GM19372 (cell line): ENCODE data around the gene SRPK3.

ENCODE experiments used
- ATAC-seq: cut with Tn5 transposase; IDR thresholded peaks from one replicate; pipeline ENCODE4 v1.9.1; 2021; ENCODE audit warnings: mild to moderate bottlenecking, low read depth, moderate library complexity; ENCODE audit not compliant: unreplicated experiment

Gene SRPK3

GRCh38 chrX:153769865-153770600 lies 10.8 kb upstream of the SRPK3 start:
- ATAC-seq, result no peak

DNA sequence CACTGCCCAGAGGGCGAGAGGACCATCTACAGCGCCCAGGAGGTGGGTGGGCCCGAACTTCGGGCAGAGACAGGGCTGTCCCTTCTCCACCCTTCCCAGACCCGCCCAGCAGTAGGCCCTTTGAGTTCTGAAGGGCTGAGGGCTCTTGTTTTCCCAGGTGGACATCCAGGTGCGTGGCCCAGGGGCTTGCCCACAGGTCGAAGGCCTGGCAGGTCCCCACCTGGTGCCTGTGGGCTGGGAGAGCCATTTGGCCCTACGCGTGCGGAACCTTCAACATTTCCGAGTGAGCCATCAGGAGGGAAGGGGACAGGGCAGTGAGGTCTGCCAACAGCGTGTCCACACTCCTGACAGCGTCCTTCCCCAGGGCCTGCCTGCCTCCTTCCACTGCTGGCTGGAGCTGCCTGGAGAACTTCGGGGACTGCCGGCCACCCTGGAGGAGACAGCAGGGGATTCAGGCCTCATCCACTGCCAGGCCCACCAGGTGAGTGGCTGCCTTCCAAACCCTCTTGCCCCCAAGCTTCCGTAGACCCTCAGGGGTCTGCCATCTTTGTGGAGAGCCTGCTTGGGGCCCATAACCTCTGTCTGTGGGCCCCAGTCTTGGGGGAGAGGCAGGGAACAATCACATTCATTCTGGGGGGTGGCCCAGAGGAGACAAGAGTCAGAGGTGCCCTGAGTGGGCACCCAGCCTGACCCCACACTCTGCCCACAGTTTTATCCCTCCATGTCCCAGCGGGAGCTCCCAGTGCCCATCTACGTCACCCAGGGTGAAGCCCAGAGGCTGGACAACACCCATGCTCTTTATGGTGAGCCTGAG lies 10.0 kb upstream of the SRPK3 start:
- ATAC-seq, result no peak

DNA sequence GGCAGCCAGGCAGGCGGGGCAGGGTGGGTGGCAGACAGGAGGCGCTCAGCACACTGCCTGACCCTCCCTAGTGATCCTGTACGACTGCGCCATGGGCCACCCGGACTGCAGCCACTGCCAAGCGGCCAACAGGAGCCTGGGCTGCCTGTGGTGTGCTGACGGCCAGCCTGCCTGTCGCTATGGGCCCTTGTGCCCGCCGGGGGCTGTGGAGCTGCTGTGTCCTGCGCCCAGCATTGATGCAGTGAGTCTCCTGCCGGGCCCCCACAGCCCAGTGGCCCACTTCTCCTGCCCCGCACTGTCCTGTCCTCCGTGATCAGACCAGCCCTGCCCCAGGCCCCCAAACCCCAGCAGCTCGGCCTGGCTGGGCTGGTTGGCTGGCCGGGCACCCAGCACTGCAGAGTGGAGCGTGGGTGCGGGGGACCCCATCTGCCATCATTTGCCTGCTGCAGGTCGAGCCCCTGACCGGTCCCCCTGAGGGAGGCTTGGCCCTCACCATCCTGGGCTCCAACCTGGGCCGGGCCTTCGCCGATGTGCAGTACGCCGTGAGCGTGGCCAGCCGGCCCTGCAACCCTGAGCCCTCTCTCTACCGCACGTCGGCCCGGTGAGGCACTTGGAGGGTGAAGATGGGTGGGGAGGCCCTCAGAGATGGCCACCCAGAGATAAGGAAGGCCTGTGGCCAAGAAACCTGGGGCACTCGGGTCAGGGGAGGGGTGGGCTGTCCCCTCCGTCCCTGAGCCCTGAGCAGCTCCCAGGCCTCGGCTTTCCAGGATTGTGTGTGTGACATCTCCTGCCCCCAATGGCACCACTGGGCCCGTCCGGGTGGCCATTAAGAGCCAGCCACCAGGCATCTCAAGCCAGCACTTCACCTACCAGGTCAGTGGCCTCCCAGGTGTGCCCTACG lies 9.2 kb upstream of the SRPK3 start:
- ATAC-seq, result no peak

DNA sequence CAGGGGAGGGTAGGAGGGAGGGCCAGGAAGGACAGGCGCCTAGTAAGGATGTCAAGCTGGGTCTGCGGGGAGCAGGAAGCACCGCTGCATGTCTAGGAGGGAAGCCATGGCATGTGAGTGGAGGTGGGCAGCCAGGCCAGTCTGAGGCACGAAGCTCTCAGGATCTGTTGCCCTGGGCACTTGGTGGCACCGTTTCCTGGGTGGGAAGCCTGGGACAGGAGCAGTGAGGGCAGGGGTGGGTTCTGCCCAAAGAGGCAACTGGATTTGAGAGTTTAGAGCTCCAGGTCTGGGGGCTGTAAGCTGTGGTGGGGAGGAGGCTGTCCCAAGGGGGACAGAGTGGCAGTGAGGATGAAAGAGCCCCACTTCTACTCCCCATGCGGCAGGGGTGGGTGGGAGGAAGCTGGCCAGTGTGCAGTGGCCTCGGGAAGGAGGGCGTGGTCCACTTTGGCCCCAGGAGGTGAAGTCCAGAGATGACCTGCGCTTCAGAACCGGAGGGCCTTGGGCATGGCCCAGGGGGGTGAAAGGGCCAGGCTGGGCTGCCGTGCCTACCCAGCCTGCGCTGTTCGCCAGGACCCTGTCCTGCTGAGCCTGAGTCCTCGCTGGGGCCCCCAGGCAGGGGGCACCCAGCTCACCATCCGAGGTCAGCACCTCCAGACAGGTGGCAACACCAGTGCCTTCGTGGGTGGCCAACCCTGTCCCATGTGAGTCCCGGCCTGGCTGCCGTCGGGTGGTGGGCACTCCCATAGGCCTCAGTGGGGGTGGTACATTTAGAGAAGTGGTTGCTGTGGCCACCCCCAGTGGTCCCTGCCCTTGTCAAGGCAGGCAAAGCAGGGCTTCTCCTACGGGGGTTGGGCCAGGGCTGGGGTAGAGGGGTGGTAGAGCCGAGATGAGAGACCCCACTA lies 8.3 kb upstream of the SRPK3 start:
- no peak for ATAC-seq

GRCh38 chrX:153773218-153773611 lies 7.6 kb upstream of the SRPK3 start:
- ATAC-seq, result no peak

GRCh38 chrX:153773741-153774575 lies 6.9 kb upstream of the SRPK3 start:
- ATAC-seq, result no peak

DNA sequence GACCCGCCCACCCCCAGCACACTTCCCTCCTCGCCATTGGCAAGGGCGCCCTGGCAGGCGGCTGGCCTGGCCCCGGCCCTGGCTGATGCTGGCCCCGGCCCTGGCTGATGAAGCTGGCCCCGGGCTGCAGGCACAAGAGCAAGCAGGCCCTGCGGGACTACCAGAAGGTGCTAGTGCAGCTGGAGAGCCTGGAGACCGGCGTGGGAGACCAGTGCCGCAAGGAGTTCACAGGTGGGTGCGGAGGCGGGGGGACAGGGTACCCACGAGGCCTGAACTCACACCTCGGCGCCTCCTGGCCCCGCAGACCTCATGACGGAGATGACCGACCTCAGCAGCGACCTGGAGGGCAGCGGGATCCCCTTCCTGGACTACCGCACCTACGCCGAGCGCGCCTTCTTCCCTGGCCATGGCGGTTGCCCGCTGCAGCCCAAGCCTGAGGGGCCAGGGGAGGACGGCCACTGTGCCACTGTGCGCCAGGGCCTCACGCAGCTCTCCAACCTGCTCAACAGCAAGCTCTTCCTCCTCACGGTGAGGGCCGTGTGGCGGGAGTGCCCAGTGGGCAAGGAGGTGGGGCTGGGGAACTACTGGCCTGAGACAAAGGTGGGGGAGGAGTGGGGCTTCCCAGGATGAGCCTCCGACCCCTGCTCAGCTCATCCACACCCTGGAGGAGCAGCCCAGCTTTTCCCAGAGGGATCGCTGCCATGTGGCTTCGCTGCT lies 6.1 kb upstream of the SRPK3 start:
- ATAC-seq, result no peak

- ATAC-seq, result no peak
These were observed 5.3 kb upstream of the SRPK3 start for GRCh38 chrX:153775293-153776119.

GRCh38 chrX:153776120-153776599 lies 4.7 kb upstream of the SRPK3 start:
- ATAC-seq, result no peak

DNA sequence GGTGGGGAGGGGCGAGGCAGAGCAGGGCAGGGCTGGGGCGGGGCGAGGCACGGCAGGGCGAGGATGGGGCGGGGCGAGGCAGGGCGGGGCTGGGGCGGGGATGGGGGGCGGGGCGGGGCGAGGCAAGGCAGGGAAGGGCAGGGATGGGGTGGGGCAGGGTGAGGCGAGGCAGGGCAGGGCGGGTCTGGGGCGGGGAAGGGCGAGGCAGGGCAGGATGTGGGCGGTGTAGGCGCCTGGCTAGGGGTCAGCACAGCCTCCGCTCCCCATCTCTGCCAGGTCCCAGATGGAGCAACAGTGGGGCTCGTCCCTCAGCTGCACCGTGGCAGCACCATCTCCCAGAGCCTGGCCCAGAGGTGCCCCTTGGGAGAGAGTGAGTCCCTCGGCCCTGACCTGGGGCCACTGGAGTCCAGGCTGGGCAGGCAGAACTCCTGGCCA lies 4.2 kb upstream of the SRPK3 start:
- no peak for ATAC-seq

GRCh38 chrX:153777261-153778090 lies 3.4 kb upstream of the SRPK3 start:
- no peak for ATAC-seq

GRCh38 chrX:153778181-153778580 lies 2.7 kb upstream of the SRPK3 start:
- ATAC-seq, result no peak

GRCh38 chrX:153778684-153779101 lies 2.1 kb upstream of the SRPK3 start:
- ATAC-seq, result no peak

- no peak for ATAC-seq
These were observed 757 bp upstream of the SRPK3 start for GRCh38 chrX:153779891-153780677.

GRCh38 chrX:153781428-153782047 lies 697 bp downstream of the SRPK3 start:
- ATAC-seq, result no peak
